HG03469 (cell line): ENCODE results near the gene APOBEC3B.
"Not testable (repeated sequence)": the region's sequence is repeated elsewhere in the genome, so short reads cannot be mapped to it uniquely, and the experiment has no call there.

Experiments used
- ATAC-seq: cut with Tn5 transposase; IDR thresholded peaks from one replicate; pipeline ENCODE4 v1.9.1; 2021; ENCODE audit warnings: mild to moderate bottlenecking, moderate library complexity, moderate number of reproducible peaks; ENCODE audit not compliant: unreplicated experiment

APOBEC3B gene

DNA sequence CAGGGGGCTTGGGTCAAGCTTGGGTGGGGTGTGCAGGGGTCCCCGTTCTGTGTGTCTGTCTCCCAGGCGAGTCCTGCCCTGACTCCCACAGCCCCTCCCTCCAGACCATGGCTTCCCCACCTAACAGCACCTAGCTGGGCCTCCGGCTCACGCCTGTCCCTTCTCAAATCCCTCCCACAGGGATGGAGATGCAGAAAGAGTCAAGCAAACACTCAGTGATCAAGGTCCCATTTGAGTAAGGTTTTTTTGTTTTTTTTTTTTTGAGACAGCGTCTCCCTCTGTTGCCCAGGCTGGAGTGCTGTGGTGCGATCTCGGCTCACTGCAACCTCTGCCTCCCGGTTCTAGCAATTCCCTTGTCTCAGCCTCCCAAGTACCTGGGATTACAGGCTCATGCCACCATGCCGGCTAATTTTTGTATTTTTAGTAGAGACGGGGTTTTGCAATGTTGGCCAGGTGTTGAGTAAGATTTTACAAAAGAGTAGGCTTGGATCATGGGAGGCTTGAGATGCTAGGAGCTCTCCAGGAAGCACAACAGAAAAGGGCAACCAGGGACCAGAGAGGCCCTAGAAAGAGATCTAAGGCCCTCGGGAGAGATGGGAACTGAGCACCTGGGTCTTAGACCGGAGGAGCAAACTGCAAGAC lies 44.5 kb downstream of the APOBEC3B start:
- ATAC-seq: no peak

DNA sequence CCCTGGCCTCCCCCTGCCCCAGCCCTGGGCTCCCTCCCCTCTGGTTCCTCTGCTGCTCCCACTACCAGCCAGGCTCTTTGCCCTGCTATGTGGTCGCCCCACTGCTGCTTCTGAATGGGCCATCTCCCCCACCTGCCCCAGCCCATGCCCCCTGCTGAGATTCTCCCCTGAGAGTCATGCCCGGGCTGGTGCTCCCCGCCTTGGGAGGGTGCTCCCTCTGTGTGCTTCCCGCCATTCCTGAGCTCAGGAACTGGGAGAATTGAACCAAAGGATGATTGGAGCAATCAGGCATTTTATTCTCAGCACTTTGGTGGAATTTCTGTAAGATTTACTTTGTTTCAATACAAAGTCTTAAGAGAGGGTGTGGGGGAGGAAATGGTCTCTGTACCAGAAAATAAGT lies 45.6 kb downstream of the APOBEC3B start:
- ATAC-seq: no peak

DNA sequence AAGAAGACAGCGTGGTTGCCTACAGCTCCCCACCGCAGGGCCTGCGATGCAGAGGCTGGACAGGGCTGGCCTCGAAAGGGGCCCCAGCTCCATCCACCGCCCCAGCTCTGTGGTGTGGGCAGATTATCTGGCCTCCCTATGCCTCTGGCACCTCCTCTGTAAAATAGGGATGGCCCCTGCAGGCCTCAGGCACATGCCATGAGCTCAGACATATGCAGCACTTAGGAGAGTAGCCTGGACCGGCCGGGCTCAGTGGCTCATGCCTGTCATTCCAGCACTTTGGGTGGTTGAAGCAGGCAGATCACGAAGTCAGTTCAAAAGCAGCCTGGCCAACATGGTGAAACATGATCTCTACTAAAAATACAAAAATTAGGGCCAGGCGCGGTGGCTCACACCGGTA lies 46.1 kb downstream of the APOBEC3B start:
- no peak for ATAC-seq

DNA sequence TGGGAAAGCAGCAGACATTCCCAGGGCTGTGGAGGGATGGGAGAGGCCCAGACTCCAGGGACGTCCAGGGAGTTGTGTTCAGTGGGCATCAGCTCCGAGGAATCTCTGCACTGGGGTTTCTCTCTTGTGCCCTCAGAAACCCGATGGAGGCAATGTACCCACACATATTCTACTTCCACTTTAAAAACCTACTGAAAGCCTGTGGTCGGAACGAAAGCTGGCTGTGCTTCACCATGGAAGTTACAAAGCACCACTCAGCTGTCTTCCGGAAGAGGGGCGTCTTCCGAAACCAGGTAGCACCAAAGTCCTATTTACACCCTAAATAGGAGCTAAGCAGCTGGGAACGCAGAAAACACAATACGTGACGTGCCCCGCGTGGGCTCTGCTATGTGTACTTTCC lies 47.1 kb downstream of the APOBEC3B start:
- ATAC-seq: no peak

DNA sequence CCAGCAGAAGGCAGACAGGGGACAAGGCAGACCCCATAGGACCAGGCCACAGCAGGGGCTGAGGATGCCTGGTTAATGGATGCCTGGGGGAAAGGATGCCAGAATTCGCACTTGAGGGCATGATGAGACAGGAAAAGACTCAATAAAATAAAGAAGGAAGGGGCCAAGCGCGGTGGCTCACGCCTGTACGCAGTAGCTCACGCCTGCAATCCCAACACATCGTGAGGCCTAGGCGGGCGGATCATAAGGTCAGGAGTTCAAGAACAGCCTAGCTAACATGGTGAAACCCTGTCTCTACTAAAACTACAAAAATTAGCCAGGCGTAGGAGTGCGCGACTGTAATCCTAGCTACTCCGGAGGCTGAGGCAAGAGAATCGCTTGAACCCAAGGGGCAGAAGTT lies 48.6 kb downstream of the APOBEC3B start:
- no peak for ATAC-seq

DNA sequence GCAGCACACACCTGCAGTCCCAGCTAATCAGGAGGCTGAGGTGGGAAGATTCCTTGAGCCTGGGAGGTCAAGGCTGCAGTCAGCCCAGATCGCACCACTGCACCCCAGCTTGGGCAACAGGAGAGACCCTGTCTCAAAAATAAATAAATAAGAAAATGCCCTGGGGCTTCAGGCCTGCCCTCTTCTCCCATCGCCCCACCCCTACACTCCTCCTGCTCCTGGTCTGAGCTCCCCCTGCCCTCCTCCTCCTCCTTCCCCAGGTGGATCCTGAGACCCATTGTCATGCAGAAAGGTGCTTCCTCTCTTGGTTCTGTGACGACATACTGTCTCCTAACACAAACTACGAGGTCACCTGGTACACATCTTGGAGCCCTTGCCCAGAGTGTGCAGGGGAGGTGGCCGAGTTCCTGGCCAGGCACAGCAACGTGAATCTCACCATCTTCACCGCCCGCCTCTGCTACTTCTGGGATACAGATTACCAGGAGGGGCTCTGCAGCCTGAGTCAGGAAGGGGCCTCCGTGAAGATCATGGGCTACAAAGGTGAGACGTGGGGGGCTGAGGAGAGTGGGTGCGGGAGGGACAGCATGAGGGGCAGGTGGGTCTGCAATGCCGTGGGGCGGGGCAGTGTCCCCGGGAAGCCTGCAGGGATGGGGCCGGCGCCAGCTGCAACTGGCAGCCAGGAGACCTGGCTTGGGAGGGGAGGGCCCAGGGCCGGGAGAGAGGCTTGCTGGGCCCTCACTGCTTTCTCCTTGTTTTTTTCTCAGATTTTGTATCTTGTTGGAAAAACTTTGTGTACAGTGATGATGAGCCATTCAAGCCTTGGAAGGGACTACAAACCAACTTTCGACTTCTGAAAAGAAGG lies 49.5 kb downstream of the APOBEC3B start:
- not testable (repeated sequence) for ATAC-seq

DNA sequence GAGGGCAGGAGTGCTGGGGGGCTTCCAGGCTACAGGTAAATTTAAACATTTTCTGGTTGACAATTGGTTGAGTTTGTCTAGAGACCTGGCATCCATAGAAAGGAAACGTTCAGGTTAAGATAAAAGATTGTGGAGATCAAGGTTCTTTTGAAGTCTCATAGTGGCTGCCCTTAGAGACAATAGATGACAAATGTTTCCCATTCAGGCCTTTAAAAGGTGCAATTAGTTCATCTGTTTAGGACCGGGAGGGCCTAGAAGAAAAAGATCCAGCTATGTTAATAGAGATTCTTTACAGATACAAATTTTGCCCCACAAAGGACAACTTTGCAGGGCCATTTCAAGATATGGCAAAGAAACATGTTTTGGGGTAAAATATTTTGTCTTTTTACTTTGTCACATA lies 54.9 kb downstream of the APOBEC3B start:
- not testable (repeated sequence) for ATAC-seq

DNA sequence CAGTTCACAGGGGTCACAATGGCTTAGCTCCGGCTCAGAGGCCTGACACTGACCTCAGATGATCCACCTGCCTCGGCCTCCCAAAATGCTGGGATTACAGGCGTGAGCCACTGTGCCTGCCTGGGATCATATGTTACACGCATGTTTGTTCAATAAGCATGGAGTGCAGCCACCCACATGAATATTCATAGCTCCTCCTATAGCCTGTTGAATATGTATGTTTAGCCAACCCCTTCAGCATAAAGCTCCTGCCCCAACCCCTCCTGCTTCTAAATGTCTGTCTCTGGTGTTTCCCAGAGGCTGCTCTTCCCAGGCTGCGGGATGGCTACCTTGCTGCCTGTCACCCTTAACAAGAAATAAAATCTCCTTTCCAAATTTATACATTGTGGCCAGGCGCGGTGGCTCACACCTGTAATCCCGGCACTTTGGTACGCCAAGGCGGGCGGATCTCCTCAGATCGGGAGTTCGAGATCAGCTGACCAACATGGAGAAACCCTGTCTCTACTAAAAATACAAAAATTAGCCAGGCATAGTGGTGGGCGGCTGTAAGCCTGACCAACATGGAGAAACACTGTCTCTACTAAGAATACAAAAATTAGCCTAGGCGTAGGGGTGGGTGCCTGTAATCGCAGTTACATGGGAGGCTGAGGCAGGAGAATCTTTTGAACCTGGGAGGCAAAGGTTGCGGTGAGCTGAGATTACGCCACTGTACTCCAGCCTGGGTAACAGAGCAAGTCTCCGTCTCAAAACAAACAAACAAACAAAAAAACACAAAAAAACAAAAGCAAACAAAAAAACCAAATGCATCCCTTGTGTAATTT lies 57.4 kb downstream of the APOBEC3B start:
- no peak for ATAC-seq

DNA sequence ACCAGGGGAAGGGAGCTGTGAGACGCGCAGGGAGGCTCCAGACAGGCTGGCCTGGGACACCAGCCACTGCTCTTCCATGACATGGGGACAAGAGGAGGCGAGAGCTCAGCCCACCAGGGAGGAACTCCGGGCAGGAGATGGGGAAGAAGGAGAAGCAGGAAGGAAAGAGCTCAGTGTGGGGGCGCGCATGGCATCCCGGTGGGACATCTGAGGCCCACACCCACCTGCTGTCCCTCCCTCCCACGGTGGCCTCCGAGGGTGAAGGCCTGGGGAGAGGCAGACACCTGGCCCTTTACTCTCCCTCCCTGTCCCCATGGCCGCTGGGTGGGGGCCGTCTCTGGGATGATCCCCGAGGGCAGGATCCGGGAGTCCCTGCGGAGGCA lies 58.0 kb downstream of the APOBEC3B start:
- peak; percentile 11 for ATAC-seq

DNA sequence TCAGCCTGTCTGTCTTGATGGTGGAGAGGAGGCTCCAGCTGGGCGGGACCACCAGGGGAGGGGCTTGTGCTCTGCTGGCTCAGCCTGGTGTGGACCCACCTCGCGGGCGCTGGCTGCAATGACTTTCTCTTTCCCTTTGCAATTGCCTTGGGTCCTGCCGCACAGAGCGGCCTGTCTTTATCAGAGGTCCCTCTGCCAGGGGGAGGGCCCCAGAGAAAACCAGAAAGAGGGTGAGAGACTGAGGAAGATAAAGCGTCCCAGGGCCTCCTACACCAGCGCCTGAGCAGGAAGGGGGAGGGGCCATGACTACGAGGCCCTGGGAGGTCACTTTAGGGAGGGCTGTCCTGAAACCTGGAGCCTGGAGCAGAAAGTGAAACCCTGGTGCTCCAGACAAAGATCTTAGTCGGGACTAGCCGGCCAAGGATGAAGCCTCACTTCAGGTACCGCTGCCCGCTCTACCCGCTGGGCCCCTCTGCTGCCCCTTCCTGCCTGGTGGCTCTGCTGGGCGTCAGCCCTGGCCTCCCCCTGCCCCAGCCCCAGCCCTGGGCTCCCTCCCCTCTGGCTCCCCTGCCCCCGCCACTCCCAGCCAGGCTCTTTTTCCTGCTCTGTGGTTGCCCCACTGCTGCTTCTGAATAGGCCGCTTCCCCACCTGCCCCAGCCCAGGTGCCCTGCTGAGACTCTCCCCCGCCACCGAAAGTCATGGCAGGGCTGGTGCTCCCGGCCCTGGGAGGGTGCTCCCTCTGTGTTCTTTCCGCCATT lies 58.6 kb downstream of the APOBEC3B start, which contains the start of gene APOBEC3F:
TSS of gene APOBEC3F (plus strand) at position 327 of the 759 bp plus-strand sequence. CDS start at position 424, 97 bp downstream.
- peak; percentile 70 for ATAC-seq

DNA sequence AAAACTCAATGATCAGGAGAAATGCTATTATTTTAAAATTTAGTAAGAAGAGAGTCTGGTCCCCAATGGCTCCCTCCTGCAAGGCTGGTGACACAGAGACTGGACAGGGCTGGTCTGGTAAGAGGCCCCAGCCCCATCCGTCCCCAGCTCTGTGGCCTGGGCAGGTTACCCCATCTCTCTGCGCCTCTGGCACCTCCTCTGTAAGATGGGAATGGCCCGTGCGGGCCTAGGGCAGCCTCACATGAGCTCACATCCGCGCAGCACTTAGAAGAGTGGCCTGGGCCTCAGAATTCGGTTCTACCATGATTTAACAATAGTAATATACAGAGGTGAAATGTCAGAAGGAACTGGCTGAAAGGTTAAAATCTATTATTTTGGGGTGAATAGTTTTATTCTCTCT lies 59.8 kb downstream of the APOBEC3B start:
- ATAC-seq: no peak
